BLaER1 (cell line): ENCODE results near the gene MED19.
"Not testable (repeated sequence)": the region's sequence is repeated elsewhere in the genome, so short reads cannot be mapped to it uniquely, and the experiment has no call there.

Experiments
- H3K27ac ChIP-seq: shearing (Covaris generic); formaldehyde crosslinking; 2 replicates; pipeline ENCODE4 v1.8.1; 2022
- H3K27me3 ChIP-seq: shearing (Covaris generic); formaldehyde crosslinking; 2 replicates; pipeline ENCODE4 v1.8.1; 2022
- H3K36me3 ChIP-seq: shearing (Covaris generic); formaldehyde crosslinking; 2 replicates; pipeline ENCODE4 v1.8.1; 2022
- H3K4me1 ChIP-seq: shearing (Covaris generic); formaldehyde crosslinking; 2 replicates; pipeline ENCODE4 v1.8.1; 2022
- H3K4me2 ChIP-seq: shearing (Covaris generic); formaldehyde crosslinking; 2 replicates; pipeline ENCODE4 v1.8.1; 2022
- H3K4me3 ChIP-seq: shearing (Covaris generic); formaldehyde crosslinking; 2 replicates; pipeline ENCODE4 v1.8.1; 2022
- H3K9ac ChIP-seq: shearing (Covaris generic); formaldehyde crosslinking; 2 replicates; pipeline ENCODE4 v1.8.1; 2022
- H3K9me3 ChIP-seq: shearing (Covaris generic); formaldehyde crosslinking; 2 replicates; pipeline ENCODE4 v1.8.1; 2022
- H4K20me1 ChIP-seq: shearing (Covaris generic); formaldehyde crosslinking; 2 replicates; pipeline ENCODE4 v1.8.1; 2022
- Cebpa-rat ChIP-seq: shearing (Covaris generic); IDR thresholded peaks from 2 replicates; pipeline ENCODE4 v1.8.1; 2022

The MED19 gene

GRCh38 chr11:57709802-57710367 lies 2.1 kb downstream of the MED19 start:
- peaks cover 61% of the 10 kb centered on the region for H4K20me1 ChIP-seq
- H3K4me3 ChIP-seq, result no peak overlapping the region
- H3K4me2 ChIP-seq, result no peak overlapping the region
- H3K36me3 ChIP-seq, result peaks cover 43% of the 10 kb centered on the region
- peak; percentile 23; the same call in 1 of the 2 replicates for TF ChIP-seq Cebpa-rat
- H3K27me3 ChIP-seq, result no peaks in the 10 kb centered on the region
- H3K9me3 ChIP-seq, result 0 out of 2 replicates have a peak, but pooled peaks cover 5% of the 10 kb centered on the region
- no peak overlapping the region for H3K27ac ChIP-seq
- peaks cover 31% of the 10 kb centered on the region for H3K4me1 ChIP-seq
- H3K9ac ChIP-seq, result no peak overlapping the region; the same call in 1 of the 2 replicates

GRCh38 chr11:57705432-57705831 lies 6.6 kb downstream of the MED19 start:
- not testable (repeated sequence) for H3K9ac ChIP-seq, H3K4me2 ChIP-seq, H3K4me3 ChIP-seq, H3K27ac ChIP-seq, H3K4me1 ChIP-seq, H3K27me3 ChIP-seq, H3K9me3 ChIP-seq
- peaks cover 83% of the 10 kb centered on the region for H3K36me3 ChIP-seq
- peaks cover 50% of the 10 kb centered on the region; the same call in 1 of the 2 replicates for H4K20me1 ChIP-seq

GRCh38 chr11:57704932-57705331 lies 7.1 kb downstream of the MED19 start:
- TF ChIP-seq Cebpa-rat, result no peak
- Histone ChIP-seq H3K36me3 (peaks cover 84% of the 10 kb centered on the region), H4K20me1 (peaks cover 50% of the 10 kb centered on the region; the same call in 1 of the 2 replicates), H3K4me3 (no peak overlapping the region), H3K9me3 (no peaks in the 10 kb centered on the region), H3K27ac (no peak overlapping the region), H3K4me2 (no peak overlapping the region), H3K9ac (no peak overlapping the region), H3K27me3 (no peaks in the 10 kb centered on the region), H3K4me1 (no peaks in the 10 kb centered on the region; the same call in 1 of the 2 replicates)

GRCh38 chr11:57703341-57703740 lies 8.7 kb downstream of the MED19 start:
- no peaks in the 10 kb centered on the region for H3K27me3 ChIP-seq
- H3K4me3 ChIP-seq, result no peak overlapping the region
- no peaks in the 10 kb centered on the region for H3K4me1 ChIP-seq
- no peak overlapping the region for H3K4me2 ChIP-seq
- no peak overlapping the region for H3K9ac ChIP-seq
- H3K27ac ChIP-seq, result no peak overlapping the region
- no peak for TF ChIP-seq Cebpa-rat
- H4K20me1 ChIP-seq, result peaks cover 57% of the 10 kb centered on the region
- peaks cover 86% of the 10 kb centered on the region for H3K36me3 ChIP-seq
- H3K9me3 ChIP-seq, result no peaks in the 10 kb centered on the region

GRCh38 chr11:57700425-57700824 lies 11.6 kb downstream of the MED19 start:
- H3K4me2 ChIP-seq, result no peak overlapping the region
- H3K4me3 ChIP-seq, result no peak overlapping the region
- no peaks in the 10 kb centered on the region for H3K27me3 ChIP-seq
- H3K9me3 ChIP-seq, result no peaks in the 10 kb centered on the region
- no peak for TF ChIP-seq Cebpa-rat
- H3K27ac ChIP-seq, result no peak overlapping the region
- H4K20me1 ChIP-seq, result peaks cover 45% of the 10 kb centered on the region
- H3K9ac ChIP-seq, result no peak overlapping the region
- peaks cover 100% of the 10 kb centered on the region for H3K36me3 ChIP-seq
- no peaks in the 10 kb centered on the region for H3K4me1 ChIP-seq

GRCh38 chr11:57699813-57700212 lies 12.2 kb downstream of the MED19 start:
- no peak overlapping the region for H3K4me3 ChIP-seq
- no peak for TF ChIP-seq Cebpa-rat
- peaks cover 100% of the 10 kb centered on the region for H3K36me3 ChIP-seq
- no peaks in the 10 kb centered on the region for H3K27me3 ChIP-seq
- H4K20me1 ChIP-seq, result peaks cover 45% of the 10 kb centered on the region
- H3K27ac ChIP-seq, result no peak overlapping the region
- no peak overlapping the region for H3K9ac ChIP-seq
- H3K4me2 ChIP-seq, result no peak overlapping the region
- no peaks in the 10 kb centered on the region for H3K4me1 ChIP-seq
- H3K9me3 ChIP-seq, result no peaks in the 10 kb centered on the region

GRCh38 chr11:57698843-57699365 lies 13.1 kb downstream of the MED19 start:
- H3K27me3 ChIP-seq, result no peaks in the 10 kb centered on the region
- TF ChIP-seq Cebpa-rat, result no peak
- H3K9ac ChIP-seq, result no peak overlapping the region
- H3K4me1 ChIP-seq, result no peaks in the 10 kb centered on the region
- H3K27ac ChIP-seq, result no peak overlapping the region
- no peak overlapping the region for H3K4me2 ChIP-seq
- H3K36me3 ChIP-seq, result peaks cover 100% of the 10 kb centered on the region
- no peaks in the 10 kb centered on the region for H3K9me3 ChIP-seq
- no peak overlapping the region for H3K4me3 ChIP-seq
- peaks cover 44% of the 10 kb centered on the region for H4K20me1 ChIP-seq

- H3K36me3 ChIP-seq, result peaks cover 97% of the 10 kb centered on the region
Measured at GRCh38 chr11:57690474-57690873, 21.5 kb downstream of the MED19 start.

GRCh38 chr11:57681168-57681567 lies 30.8 kb downstream of the MED19 start:
- Histone ChIP-seq H3K27me3 (no peaks in the 10 kb centered on the region), H3K4me2 (no peak overlapping the region), H3K9me3 (no peaks in the 10 kb centered on the region), H3K27ac (no peak overlapping the region), H3K9ac (no peak overlapping the region), H4K20me1 (peaks cover 100% of the 10 kb centered on the region), H3K4me3 (no peak overlapping the region), H3K36me3 (peaks cover 99% of the 10 kb centered on the region), H3K4me1 (no peaks in the 10 kb centered on the region)
- TF ChIP-seq Cebpa-rat, result no peak

More at GRCh38 chr11:57690474-57690873, 21.5 kb downstream of the MED19 start:
- H3K4me2 ChIP-seq, H3K4me3 ChIP-seq, H3K27ac ChIP-seq, H3K9ac ChIP-seq, H3K27me3 ChIP-seq, H3K9me3 ChIP-seq, H3K4me1 ChIP-seq: not testable (repeated sequence)
- peaks cover 62% of the 10 kb centered on the region for H4K20me1 ChIP-seq

GRCh38 chr11:57680552-57680874 lies 31.5 kb downstream of the MED19 start:
- Histone ChIP-seq H4K20me1 (peaks cover 100% of the 10 kb centered on the region), H3K27ac (no peak overlapping the region), H3K9me3 (no peaks in the 10 kb centered on the region), H3K4me1 (no peaks in the 10 kb centered on the region), H3K27me3 (no peaks in the 10 kb centered on the region), H3K9ac (no peak overlapping the region), H3K4me2 (no peak overlapping the region), H3K4me3 (no peak overlapping the region), H3K36me3 (peaks cover 99% of the 10 kb centered on the region)
- TF ChIP-seq Cebpa-rat, result no peak

GRCh38 chr11:57679396-57679795 lies 32.6 kb downstream of the MED19 start:
- no peak overlapping the region for H3K9ac ChIP-seq
- no peak for TF ChIP-seq Cebpa-rat
- no peaks in the 10 kb centered on the region for H3K4me1 ChIP-seq
- H3K9me3 ChIP-seq, result no peaks in the 10 kb centered on the region
- H4K20me1 ChIP-seq, result peaks cover 100% of the 10 kb centered on the region
- no peak overlapping the region for H3K27ac ChIP-seq
- H3K36me3 ChIP-seq, result peaks cover 99% of the 10 kb centered on the region
- H3K4me2 ChIP-seq, result no peak overlapping the region
- no peak overlapping the region for H3K4me3 ChIP-seq
- H3K27me3 ChIP-seq, result no peaks in the 10 kb centered on the region
